Stimulated activated CD4-positive, alpha-beta T cell treated with anti-CD3 and anti-CD28 coated beads, Interleukin-2, amount 100 ng/mL, for 48 hours (primary cell): Measurements from ENCODE around the gene HOXA6.

Source experiments
- DNase-seq, 2 donors: peaks; one replicate each; pipeline ENCODE4 v3.0.0-alpha.2; 2020

The HOXA6 gene

DNA sequence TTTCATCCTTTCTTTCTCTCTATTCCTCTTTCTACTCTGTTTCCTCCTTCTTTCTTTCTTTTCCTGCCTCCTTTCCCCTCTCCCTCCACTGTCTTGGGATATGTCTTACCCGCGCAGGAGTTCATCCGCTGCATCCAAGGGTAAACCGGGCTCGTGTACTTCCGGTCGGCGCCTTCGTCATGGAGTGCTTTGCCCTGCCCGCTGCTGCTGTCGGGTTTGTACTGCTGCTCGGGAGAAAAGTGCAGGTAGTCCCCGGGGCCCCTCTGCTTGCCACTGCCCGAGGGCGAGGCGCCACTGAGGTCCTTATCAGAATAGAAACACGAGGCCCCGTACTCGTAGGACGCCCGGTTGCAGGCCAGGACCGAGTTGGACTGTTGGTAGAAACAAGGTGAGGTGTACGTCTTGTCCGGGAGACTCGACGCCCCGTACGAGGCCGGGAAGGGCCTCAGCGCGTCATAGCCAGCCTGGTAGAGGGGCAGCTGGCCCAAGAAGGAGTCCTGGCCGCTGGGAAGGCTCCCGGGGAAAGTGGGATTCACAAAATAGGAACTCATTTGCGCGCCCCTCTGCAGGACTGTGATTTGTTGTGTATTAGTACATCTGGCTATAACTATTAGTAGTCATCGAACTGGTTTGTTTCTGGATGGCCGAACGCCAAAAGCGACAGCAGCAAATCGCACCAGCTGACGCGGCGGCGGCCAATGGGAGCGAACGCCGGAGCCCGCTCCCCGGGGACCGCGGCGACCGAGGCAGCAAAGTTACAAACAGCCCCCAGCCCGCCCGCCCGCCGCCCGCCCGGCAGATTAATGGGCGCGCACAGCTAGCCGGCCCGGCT, at the start of gene HOXA6:
Gene HOXA6, minus strand, starts transcription at position 576 of the 832 bp plus-strand sequence. Its CDS starts 25 bp downstream, at position 551.
- DNase-seq = no peak

DNA sequence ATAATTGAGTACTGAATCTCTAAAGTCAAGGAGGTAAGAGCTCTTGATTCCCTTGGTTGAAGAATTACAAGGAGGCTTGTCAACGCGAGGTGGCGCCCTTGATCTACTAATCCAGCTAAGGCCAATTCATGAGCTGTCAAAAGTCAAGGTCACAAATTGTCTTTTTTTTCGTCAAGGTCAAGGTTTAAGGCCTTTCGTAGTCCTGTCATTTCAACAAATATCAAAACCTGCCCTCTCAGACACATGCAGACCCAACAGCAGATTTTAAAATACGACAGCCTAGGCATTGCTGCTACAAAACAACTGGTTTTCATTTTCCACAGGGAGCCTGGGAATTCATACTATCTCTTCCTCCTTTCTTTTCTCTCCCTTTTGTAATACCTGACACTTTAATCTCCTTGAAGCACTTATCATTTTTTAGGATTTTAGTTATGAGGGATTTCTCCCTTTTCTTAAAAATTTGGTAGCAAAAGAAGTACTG, 48.8 kb upstream of the HOXA6 start:
- DNase-seq = peak; percentile 82

DNA sequence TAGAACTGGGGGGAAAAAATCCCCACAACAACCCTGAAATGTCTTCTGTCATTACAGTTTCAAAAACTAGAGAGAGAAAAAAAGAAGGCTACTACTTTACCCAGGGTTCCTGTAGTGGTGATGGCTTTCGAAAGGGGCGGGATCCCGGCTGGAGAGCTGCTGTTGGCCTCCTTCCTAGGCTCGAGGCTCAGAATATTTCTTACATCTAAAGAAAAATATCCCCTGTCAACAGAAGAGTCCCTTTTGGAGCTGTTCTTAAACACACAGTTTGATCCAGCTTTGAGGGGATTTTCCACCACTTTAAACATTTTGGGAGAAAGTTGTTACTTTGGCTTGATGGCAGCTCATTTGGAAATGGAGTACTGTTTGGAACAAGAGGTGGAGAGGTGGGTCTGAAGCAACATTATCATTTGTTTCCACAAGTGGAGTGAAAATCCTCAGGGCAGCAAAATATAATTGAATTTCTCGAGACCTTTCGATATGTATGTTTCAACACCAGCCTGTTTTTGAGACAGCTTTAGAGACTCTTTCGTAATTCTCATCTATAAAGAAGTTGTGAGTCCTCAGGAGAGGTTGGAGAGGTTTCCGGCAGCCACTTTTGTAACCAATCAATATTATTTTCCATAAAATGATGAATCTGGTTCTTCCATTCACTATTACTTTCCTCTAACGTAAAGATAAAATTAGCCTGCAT, 47.3 kb upstream of the HOXA6 start:
- DNase-seq = no peak

DNA sequence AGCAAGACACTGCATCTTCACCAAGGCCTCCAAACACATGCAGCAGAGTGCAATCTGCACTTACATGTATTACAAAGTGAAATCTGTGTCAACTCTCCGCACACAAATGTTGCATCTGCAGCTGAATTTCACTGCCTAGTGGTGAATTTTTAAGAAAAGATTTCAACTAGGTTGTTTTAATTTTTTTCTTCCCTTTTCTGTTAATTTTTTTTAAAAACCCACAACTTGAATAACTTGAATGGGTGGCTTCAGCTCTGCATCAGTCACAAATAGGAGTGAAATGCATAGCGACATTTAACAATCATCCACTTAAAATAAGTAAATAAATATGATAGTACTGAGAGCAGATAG, 46.4 kb upstream of the HOXA6 start:
- DNase-seq = no peak

DNA sequence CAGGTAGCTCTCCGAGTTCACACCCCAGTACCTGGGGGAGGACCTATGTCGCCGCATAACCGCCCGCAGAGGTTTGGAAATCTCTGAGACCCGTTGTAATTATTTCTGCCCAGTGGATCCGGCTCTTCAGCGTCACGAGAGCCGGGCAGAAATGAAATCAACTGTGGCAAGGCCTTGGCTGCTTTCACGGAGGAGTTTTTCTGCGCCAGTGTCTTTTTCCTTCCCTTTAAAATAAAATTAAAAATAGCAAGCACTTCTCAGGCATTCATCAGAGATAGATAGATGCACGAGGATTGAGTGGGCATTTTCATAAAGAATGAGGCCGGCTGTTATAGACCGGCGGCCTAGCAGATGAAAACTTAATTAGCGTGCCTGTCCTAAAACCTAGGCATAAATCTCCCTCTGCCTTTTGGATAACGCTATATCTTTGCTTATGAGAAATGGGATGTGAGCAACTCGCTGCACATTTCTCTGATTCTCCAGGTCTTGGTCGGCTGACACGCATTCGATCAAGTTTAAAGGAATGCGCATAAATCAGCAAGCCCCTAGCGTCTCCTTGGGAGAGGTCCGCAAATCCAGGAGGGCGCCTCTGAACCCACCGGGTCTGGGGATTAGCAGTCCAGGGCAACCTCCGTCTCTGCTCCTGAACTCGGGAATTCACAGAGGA, 45.9 kb upstream of the HOXA6 start:
- DNase-seq = no peak

DNA sequence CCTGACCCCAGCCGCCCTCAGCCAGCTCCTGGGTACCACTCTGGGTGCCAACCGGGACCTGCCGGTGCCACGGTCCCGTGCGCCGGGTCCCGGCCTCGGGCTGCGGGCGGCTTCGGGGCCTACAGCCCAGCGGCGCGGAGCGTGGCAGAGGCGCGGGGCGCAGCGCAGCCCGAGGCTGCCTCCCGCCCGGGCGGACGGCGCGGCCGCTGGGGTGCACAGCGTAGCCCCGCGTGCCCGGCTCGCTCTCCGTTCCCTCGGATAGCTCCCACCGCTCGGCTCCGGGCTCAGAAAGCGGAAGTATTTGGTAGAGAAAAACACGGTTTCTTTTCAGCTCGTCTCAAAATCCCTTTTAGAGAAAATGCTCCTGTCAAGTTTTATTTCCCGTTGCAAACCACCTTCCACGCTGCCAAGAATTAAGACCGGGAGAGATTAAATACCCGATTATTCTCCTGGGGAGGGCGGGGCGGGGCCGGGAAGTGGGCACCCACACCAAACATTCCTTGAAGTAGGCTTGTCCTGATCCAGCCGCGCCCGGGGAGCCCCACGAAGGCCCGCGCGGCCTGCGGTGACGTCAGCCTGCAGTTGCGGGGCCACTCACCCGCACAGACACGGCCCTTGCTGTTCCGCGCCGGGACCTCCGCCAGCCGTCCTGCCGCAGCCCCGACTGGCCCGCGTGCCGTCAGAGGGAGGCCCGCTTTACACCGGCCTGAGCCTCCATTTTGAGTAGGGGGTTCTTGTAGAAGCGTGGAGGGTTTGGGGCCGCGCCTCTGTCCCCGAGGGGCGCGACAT, 45.2 kb upstream of the HOXA6 start:
- DNase-seq = no peak

DNA sequence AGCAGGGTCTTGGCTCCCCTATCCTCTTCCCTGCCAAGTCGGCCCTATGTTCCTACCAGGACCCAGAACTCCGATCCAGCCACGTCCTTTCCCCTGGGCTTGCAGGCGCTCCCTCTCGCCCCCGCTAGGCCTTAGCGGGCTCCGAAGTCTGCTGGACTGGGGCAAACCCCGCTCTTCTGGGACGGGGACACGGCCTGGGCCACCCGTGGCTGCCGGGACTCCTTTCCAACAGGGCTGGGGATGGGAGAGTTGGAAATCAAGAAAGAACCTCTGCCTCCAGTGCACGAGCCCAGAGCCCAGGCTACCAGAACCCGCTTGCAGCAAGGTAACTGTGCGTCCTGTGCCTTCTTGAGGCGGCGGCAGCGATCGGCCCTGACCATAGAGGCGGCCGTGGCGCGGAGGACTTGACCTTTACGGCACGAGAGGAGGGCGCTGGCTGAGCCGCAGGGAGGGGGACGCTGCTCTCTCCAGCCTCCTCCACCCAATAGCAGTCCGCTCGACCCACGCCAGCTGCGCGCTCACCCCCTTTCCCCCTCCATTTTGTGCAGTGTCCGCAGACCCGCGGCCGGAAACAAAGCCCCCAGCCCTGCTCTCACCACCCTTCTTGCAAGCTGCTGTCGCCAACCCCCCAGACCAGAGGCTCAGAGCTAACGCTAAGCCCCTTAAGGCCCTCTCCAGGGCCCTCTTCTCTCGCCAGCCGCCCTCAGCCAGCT, 44.4 kb upstream of the HOXA6 start:
- DNase-seq = no peak

DNA sequence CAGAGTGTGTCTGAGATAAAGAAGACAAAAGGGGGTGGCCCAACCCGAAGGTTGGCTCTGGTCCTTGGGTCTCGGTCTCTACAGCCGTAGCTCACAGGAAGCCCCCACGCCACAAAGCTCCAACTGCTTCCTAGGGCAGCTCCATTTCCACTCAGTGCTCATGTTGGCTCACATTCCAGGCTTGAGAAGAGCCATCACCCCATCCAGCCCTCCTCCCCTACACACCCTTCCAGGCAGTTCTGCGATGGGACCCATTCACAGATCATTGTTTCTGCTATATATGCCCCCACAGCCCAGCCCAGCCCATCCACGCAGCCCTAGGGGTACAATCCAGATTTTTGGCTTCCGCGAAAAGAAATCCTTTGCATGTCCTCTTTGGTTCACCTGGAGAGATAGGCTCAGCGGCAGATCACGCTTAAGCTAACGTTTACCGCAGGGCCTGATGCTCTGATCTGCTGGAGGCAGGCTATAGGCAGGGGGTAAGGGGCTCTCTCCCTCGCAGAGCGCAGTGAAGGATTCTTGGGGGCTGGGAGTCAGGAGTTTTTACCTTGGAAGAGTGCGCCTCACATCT, 43.7 kb upstream of the HOXA6 start:
- DNase-seq = no peak

DNA sequence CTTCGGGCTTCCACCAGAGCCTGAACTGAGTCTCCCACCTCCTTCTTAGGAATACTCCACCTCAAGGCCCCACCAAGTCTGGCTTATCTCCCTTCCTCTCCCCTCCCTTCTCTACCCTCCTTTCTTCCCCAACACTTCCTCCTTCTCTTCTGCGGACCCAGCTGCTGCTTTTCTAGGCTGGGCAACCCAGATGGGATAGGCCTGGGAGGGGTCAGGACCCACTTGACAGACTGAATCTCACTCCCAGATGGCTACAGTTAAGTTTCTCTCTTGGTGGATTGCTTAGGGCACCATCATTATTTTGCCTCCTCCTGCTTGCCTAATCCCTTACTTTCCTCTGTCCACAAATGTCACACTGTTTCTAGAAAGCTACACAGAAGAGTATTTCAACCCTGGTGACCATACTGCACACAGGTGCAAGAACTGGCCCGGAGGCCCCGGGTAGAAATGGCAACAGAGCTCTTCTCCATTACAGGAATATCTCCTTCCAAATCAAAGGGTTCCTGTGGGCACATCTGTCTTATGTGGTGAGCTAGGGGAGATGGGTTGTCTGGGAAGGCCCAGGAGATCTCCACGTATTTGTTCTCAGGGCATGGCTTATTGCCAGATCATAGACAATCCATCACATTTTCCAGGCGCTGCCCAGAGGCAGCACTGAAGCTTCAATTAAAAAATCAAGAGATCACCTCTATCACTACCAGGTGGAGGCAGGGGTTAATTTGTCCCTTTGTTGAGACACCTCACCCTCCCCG, 42.6 kb upstream of the HOXA6 start:
- DNase-seq = no peak

DNA sequence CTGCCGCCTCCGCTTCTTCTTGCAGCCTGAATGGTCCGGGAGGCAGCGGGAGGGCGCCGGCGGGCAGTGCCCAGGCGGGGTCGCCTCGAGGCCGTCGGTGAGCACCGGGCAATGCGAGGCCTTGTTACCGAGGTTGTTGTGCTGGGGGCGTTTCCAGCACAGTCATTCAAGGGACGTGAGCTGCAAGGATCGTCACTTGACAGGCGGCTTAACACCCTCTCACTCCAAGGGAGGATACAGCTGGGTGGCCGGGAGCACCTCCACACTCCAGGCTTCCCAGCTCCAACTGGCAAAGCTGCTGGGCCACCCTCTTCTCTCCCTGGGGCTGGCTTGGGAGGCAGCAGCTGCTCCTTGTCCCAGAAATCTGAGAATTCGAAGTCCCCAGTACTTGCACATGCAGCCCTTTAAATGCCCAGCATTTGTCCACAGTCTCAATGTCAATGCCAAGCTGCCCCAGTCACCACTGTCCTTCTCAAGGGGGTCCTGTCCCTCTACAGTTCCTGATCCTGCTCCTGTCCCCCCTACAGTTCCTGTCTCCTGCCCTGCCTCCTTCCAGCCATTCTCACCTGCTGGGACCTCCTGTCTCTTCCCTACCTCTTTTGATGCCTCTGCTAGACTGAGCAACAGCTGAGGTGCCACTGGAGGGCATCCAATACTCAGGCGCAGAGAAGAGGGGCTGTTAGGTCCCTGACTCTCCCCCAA, 41.9 kb upstream of the HOXA6 start:
- no peak for DNase-seq

DNA sequence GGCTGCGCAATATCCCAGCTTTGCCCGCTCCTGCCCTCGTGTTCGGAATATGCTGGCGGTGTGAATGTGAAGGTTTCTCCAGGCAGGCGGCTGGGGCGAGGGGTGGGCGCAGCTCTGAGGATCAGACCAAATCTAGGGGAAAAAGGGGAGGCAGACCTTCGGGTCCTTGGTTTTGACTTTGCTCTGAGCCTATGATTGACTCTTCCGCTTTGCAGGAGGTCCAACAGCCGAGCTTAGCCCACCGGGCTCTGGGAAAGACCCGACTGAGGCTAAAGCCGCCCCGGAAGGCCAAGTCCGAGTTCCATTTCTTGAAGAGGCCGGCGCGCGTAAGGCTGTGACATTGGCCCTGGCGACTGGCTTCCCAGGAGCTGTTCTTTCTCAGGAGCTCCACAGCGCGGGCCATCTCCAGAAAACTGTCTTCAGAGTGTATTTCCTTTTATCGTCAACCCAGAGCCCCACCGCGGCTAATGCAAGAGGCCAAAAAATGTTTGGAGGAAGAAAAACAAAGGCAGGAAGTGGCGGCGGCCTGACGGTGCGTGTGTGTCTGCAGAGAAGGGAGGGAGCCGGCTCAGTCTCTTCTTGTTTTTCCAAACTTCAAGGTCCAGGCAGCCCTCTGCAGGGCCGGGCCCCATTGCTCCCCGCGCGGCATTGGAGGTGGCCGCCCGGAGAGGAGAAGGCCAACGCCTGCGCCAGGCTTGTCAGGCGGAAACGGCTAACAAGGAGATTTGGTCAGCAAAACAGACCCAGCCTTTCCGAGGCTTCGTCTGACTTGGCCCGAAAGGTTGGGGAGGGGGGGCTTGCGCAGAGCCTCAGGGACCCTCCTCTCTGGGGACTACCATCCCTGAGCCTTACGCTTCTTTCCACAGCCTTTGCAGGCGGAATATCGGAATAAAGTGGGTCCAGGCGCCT, 41.1 kb upstream of the HOXA6 start:
- DNase-seq = no peak

DNA sequence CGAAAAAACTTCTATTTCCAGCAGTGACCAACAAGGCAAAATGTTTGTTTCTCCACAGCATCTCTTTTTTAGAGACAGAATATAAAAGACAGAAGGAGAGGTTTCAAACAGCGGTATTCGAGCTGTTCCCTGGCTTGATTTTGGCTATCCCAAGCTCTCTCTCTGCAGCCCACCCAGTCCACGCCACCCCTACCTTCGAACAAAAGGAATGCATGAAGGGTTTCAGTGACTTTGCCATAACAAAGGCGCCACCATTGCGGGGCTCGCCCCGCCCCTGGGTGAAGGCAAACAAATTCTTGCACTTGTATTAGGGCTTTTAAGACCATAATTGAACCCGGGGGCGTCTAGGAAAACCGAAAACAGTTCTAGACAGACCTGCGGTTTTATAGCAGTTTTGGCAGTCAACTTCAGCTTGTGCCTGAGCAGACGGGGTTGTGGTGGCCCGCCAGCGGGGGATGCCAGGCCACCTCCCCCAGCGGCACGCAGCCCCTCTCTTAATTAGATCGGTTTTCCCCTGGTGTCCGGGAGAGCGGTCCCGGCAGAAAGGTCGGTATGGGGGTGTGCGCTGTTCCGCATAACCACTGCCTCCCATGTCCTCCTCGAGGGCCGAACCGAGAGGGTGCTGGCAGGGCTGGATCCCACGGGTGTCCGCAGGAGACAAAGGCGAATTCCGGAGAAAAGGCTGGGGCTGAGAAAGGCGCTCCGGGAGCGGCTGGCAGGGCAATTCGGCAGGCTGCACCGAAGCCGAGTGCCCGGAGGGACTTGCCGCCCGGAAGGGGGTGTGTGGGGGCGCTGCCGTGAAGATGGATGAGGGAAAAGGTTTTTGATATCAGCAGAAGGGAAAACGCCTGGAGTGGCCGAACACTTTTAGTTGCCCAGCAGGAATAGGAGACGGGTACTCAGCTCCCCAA, 40.2 kb upstream of the HOXA6 start:
- no peak for DNase-seq

DNA sequence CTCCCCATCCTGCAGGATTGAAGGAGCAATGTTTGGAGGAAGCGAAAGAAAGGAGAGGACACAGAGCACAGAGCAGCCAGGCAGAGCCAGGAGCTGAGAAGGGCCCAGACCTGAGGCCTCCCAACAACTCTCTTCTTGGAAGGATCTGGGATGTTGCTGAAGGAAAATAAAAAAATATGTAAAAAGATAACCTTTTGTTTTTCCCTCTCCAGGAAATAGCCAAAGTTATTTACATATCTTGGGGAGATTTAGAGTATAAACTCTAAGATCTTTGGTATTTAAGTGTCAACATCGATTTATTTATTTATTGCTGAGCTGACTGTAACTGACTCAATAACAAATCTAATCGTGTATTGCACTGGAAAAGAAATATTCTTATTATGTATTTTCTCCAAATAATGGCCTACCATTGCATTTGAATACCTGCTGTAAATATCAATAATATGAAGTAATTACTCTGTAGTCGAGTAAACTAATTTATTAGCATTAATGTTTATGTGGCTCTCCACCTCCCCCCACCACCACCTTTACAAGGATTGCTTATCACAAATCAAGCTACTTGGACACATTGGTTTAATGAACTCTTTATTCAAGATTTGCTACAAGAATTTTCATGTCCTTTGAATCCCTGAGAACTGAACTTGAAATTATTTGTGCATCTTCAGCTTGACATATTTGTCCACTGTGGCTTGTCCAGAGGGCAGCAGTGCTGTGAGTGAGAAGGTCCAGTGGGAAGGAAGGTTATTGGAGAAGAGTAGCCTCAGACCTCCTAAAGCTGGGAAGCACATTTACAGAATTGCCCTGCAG, 39.3 kb upstream of the HOXA6 start:
- no peak for DNase-seq

DNA sequence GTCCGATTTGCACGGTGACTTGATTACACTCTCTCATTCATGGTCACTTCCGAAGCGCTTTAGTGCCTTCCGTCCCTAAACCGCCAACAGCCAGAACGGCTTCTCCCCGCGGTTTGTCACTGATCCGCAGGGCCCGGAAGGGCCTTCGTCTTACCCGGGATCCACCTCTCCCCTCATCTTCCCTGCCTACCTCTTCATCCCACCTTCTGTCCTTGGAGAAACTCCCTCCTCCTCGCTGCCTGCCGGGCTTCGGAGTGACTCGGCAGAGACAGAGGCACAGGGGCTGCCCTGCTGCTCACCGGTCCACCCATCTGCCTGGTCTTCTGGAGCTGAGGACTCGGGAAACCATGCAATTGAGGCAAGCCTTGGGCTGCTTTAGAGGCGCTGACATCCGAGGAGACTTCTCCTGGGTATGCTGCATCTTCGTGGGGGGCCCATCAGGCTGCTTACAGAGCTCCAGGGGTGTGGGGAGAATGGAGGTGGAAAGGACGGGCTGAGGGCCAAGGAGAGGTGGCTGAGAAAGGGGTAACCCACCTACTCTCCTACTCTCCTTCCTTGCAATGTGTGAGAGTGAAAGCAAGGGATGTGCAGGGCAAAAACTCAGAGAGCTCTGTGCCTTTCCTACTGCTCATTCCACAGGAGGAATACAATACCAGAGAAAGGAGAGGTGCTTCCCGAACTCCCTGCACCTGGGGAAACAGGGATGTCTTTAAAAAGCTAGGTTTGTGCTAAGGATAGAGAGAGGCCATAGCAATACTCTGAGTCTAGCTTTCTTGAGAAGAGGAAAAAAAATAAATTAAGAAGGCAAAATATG, 38.5 kb upstream of the HOXA6 start:
- no peak for DNase-seq

DNA sequence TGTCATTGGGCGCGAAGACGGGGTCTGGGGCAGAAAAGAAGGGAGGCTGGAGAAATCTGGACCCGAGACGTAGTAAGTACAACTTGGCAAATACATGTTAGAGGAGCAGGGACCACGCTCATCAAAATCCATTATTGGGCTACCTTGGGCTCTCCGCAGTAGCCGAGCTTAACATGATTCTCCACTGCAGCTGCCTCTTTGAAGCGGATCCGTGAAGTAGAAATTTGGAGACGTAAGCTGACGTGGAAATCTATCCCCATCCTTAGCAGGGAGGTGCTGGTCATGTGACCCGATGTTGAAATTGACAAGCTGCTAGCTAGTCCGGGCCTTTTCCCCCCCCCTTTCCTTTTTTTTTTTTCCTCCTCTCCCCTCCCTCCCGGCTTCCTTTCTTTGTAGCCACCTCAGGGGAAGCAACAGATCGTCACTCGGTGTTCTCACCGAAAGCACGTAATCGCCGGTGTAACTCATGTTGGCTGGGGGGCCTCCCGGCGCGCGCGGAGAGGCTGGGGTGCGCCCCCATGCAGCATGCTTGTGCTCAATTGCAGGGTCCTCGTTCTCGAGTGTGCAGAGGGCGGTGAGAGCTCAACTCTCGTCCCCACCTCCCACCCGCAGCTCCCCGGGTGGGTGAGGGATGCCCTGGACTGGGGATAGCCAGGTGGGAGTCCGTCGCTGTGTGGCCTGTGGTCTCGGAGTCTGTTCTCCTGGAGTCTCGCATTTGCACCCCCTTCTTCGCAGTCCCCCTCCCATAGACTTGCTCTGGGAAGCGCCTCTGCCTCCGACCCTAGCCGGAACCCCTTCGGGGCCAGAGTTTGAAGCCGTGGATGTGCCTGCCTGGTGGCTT, 37.7 kb upstream of the HOXA6 start, which contains the start of gene HOXA11:
Gene HOXA11, minus strand, starts transcription at position 220 of the 841 bp plus-strand sequence. Its CDS starts 88 bp downstream, at position 132.
- no peak for DNase-seq
